Upper lobe of left lung (tissue), 6 donors: ENCODE data around the gene TSHZ1. TPM values are rescaled to one million over a fixed set of nuclear protein-coding genes. Genes with fewer than 3 reads are reported as not detected.

Experiments
- total RNA-seq, 6 donors: library from RNA; depleted of rRNA in 4 of 6; stranded (reverse); fragments of >200 nt in 4 of 6; gene quantifications; one replicate each; pipeline versions ENCODE4 v1.1.0 to v1.2.1, GENCODE V29; 2016 to 2021
- donor health status: DM: no; HTN: no; CAD: no; lungs with moderate emphysema.
- donor health status: DM: no; HTN: yes; CAD: no; lungs with severe emphysema.

TSHZ1 gene
- total RNA-seq, 6 donors from 2014 or later = 9.1 to 16.5 (median 14.3) TPM

Other genes starting within 250 kb of the TSHZ1 start
- 10 to 100 TPM; 12.2 to 36.8 (median 26.5) TPM for gene PTGR3, start 1.7 kb upstream of the TSHZ1 start, total RNA-seq
- not detected for gene SMIM21, start 216.9 kb downstream of the TSHZ1 start, total RNA-seq